K562 (cell line): ENCODE data around the gene ZC3H12C.

Source experiments
- EZH2 ChIP-seq: IDR thresholded peaks from 2 replicates; pipeline ENCODE4 v1.6.1; 2012; ENCODE audit warnings: low read depth, mild to moderate bottlenecking, inconsistent platforms, low read length, borderline replicate concordance
- NFIX ChIP-seq: fragments of 250-450 bp; sonication (Bioruptor Pico); IDR thresholded peaks from 2 replicates; pipeline ENCODE4 v1.4.0; 2020; ENCODE audit warnings: low read depth, mild to moderate bottlenecking, moderate library complexity
- TAF7 ChIP-seq: fragments of 450-650 bp; IDR thresholded peaks from 2 replicates; pipeline ENCODE4 v1.6.1; 2016; ENCODE audit warnings: missing genetic modification characterization, missing compliant biosample characterization
- TRIM28 ChIP-seq: fragments of 450-650 bp; IDR thresholded peaks from 2 replicates; pipeline ENCODE4 v1.6.1; 2017
- ZNF232 ChIP-seq: sonication (generic); formaldehyde crosslinking; IDR thresholded peaks from 2 replicates; pipeline ENCODE4 v1.8.0; 2022; ENCODE audit warnings: mild to moderate bottlenecking, missing genetic modification reagents

GRCh38 chr11:110092515-110093406 lies at the start of gene ZC3H12C:
- no peak for TF ChIP-seq ZNF232
- no peak for TF ChIP-seq NFIX (CRISPR knock-in tag)
- TF ChIP-seq EZH2, result no peak
- TF ChIP-seq TRIM28, result no peak
- no peak for TF ChIP-seq TAF7 (tag)
